Measurements from ENCODE around the gene RHBG. TPM values are rescaled to one million over a fixed set of nuclear protein-coding genes. Genes with fewer than 3 reads are reported as not detected.

The RHBG gene
- total and polyA plus RNA-seq, 2 donors (not counting 3 experiments of a cell fraction or from before 2014, with no cell fraction given): not detected

- TF ChIP-seq POLR2AphosphoS5 (IDR thresholded peaks at IDR 0.05; ENCODE audit: insufficient read depth, low read depth, low read length) (no peak), POLR2A (IDR thresholded peaks at IDR 0.05; ENCODE audit: low read depth, low read length) (no peak), MAX (IDR thresholded peaks at IDR 0.05; ENCODE audit: insufficient read depth, insufficient read length) (no peak), CTCF (IDR thresholded peaks at IDR 0.05; ENCODE audit: extremely low read depth in 1 of 2, insufficient read depth in 1 of 2, low read depth in 1 of 2, low read length in 2 of 2) (no peak), EZH2 (IDR thresholded peaks at IDR 0.05; ENCODE audit: borderline replicate concordance, low read depth, low read length, severe bottlenecking) (no peak), GATA2 (IDR thresholded peaks at IDR 0.05; ENCODE audit: insufficient read depth, insufficient read length, low read depth, low read length) (no peak), FOS (IDR thresholded peaks at IDR 0.05; ENCODE audit: borderline replicate concordance, insufficient read depth, low read length) (no peak), MYC (IDR thresholded peaks at IDR 0.05; ENCODE audit: low read depth, low read length) (no peak), JUN (IDR thresholded peaks at IDR 0.05; ENCODE audit: borderline replicate concordance, insufficient read depth, insufficient read length, low read depth) (no peak)
- DNase-seq (ENCODE audit: low read depth, low spot score) (no peak), FAIRE-seq (no peak)
- no peak overlapping the region for H3K9ac ChIP-seq (replicated peaks; ENCODE audit: extremely low read depth, insufficient read depth, low read length)
- H3K9me3 ChIP-seq (replicated peaks; ENCODE audit: control insufficient read depth, insufficient read depth, low read length): no peaks in the 10 kb centered on the region
- no peak overlapping the region for H3K4me3 ChIP-seq (replicated peaks in 1 of 3; ENCODE audit: insufficient read depth in 1 of 3, low read depth in 1 of 3, low read length in 3 of 3)
- H3K27ac ChIP-seq (ENCODE audit: insufficient read depth, low read depth, low read length): no peak overlapping the region
- no peaks in the 10 kb centered on the region for H3K79me2 ChIP-seq (ENCODE audit: control insufficient read depth, insufficient read depth, low read length)
- POLR2A ChIA-PET: no interaction called here
- H3K36me3 ChIP-seq (ENCODE audit: control insufficient read depth in 2 of 2, extremely low read depth in 1 of 2, insufficient read depth in 2 of 2, low read length in 2 of 2): no peaks in the 10 kb centered on the region
- H2AFZ ChIP-seq (ENCODE audit: low read depth, low read length): no peak overlapping the region
- CTCF ChIA-PET: interaction anchor here (1.1 to 4.2 kb wide), 2 partner anchors 20 to 75 kb away, joined by 3 to 35 read pairs; no protein-coding TSS in a partner anchor
- no peaks in the 10 kb centered on the region for H3K4me1 ChIP-seq (ENCODE audit: control insufficient read depth, extremely low read depth, insufficient read depth, low read length)
- no peaks in the 10 kb centered on the region for H4K20me1 ChIP-seq (replicated peaks; ENCODE audit: control insufficient read depth, extremely low read depth, insufficient read depth, low read length)
- intact Hi-C loops (cut with micrococcal nuclease): no loop called here
- BruUV-seq (replicated peaks): no TSS peak
- peaks cover 20 to 33% of the 10 kb centered on the region in 2 experiments for H3K27me3 ChIP-seq (ENCODE audit: control insufficient read depth in 2 of 2, insufficient read depth in 2 of 2, low read length in 2 of 2)
- dilution Hi-C loops (cut with MboI; ENCODE audit: extremely low pct_ligation_motif_present, low sequenced_read_pairs): no loop called here
- H3K9me1 ChIP-seq (replicated peaks; ENCODE audit: control insufficient read depth, extremely low read depth, insufficient read depth, low read length): no peaks in the 10 kb centered on the region
- H3K4me2 ChIP-seq (ENCODE audit: insufficient read depth, low read length): no peak overlapping the region
Measured at GRCh38 chr1:156405670-156406069, 36.7 kb downstream of the RHBG start.

Measured in endothelial cell of umbilical vein (primary cell).